Activated T-cell treated with anti-CD3 and anti-CD28 coated beads, Interleukin-2, amount 50 U/mL, for 48 hours (primary cell): Measurements from ENCODE around the gene DLGAP3.
"Not testable (repeated sequence)": the region's sequence is repeated elsewhere in the genome, so short reads cannot be mapped to it uniquely, and the experiment has no call there.

Experiments used
- DNase-seq, 2 experiments: peaks; one replicate each; pipeline ENCODE4 v3.0.0-alpha.2; 2020

DLGAP3 gene

DNA sequence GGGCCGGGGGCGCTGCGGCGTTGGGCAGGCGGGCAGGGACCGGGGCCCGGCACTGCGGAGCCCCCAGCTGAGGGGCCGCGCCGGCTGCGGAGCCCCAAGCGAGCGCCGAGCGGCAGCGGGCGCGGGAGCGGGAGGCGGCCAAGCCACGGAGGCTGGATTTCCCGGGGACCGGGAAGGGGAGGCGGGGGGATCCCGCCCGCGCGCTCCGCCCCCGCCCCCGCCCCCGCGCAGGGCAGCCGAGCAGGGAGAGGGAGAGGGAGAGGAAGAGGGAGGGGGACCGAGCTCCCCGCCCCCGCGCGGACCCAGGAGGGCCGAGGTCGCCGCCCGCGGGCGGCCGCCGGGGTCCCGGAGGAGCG, at the start of gene DLGAP3:
DLGAP3 (minus strand) TSS at position 154 of the 356 bp plus-strand sequence. CDS start 24,267 bp downstream, outside the sequence.
- no peak for DNase-seq

GRCh38 chr1:34978921-34979320, 49.5 kb upstream of the DLGAP3 start:
- no peak for DNase-seq

- DNase-seq: no peak
Measured at GRCh38 chr1:34977858-34978257, 48.4 kb upstream of the DLGAP3 start.

DNA sequence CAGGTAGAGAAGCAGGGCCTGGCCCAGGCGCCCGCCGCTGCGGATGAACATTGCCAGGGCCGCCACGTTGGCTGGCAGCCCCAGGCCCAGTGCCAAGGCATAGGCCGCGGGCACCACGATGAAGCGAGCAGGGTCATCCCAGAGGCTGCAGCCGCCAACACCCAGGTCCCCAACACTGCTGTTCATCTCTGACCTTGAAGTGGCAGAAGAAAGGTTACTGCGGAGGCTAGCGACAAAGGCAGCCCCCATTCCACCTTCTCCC, 47.7 kb upstream of the DLGAP3 start:
- no peak for DNase-seq

- no peak for DNase-seq
Measured at GRCh38 chr1:34976384-34977209, 47.1 kb upstream of the DLGAP3 start.

DNA sequence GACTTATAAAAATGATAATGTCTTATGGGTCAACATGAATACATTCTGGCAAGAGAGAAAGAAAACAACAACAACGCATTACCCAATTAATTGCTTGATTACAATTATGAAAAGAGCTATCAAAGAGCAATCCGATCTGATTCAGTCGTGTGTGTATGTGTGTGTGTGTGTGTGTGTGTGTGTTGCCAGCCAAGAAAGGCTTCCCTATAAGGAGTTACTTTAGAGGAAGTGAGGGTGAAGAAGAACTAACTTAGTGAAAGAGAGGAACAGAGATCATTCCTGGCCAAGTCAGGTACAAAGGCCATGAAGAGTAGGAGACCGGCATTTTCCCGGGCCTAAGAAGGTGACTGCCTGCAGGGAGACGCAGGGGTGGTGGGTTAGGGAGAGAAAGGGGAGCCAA, 46.3 kb upstream of the DLGAP3 start:
- no peak for DNase-seq

GRCh38 chr1:34975338-34975737, 45.9 kb upstream of the DLGAP3 start:
- no peak for DNase-seq

GRCh38 chr1:34974626-34975025, 45.2 kb upstream of the DLGAP3 start:
- no peak for DNase-seq

DNA sequence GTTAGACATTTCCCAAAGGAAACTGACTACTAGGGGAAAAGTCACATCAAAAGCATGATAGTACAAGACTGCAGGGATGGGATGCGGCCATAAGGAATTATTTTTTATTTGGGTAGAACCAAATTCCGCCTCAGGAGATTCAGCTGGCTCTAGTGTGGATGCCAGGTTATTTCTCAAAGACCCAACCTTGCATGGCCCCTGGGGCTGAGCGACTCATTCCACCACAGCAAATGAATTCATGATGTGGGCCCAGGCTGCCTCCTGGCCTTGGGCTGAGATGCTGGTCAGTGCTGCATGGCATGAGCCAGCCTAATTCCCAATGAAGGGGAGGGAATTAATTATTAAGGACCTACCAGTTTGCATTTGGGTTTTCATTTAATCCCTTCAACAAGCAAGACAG, 43.9 kb upstream of the DLGAP3 start:
- no peak for DNase-seq

- no peak for DNase-seq
Measured at GRCh38 chr1:34970829-34971228, 41.4 kb upstream of the DLGAP3 start.

DNA sequence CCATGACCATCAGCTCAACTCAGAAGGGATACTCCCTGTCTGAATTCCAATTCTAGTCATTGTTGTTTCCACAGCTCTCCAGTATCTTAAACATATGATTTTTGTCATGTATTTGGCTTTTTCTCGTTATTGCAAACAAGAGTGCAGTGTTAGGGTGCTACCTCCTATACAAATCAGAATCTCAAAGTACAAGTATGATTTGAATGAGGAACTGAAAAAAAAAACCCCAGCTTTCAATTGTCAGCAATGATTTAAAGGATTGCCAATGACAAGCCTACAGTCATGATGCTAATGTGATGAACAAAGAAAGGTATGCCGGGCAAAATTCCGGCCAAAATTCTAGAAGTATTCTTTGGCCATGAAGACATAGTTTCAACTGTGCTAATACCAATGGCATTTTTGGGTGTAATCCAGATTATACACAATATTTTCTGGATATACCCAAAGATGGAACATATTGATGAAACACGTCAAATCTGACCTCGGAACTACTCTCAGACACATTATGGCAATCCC, 40.8 kb upstream of the DLGAP3 start:
- no peak for DNase-seq

- DNase-seq: not testable (repeated sequence)
Measured at GRCh38 chr1:34968297-34968696, 38.8 kb upstream of the DLGAP3 start.

DNA sequence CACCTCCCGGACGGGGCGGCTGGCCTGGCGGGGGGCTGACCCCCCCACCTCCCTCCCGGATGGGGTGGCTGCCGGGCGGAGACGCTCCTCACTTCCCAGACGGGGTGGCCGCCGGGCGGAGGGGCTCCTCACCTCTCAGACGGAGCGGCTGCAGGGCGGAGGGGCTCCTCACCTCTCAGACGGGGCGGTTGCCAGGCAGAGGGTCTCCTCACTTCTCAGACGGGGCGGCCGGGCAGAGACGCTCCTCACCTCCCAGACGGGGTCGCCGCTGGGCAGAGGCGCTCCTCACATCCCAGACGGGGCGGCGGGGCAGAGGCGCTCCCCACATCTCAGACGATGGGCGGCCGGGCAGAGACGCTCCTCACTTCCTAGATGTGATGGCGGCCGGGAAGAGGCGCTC, 38.2 kb upstream of the DLGAP3 start:
- DNase-seq: not testable (repeated sequence)

DNA sequence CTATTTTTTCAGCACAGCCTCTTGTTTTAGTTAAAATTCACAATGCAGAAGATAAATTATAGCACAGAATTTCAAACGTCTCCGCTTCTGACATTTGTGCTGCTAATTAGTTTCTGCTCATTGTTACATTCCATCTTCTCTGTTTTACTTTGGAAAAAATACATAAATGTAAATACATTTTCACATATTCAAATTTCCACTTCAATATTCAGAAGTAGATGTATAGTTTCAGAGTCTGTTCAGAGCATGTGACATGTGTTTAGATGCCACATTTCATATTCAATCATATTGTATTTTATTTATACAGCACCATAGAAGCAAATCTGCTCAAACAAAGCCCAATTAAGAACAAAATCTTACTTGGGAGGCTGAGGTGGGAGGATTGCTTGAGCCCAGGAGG, 36.1 kb upstream of the DLGAP3 start:
- no peak for DNase-seq

DNA sequence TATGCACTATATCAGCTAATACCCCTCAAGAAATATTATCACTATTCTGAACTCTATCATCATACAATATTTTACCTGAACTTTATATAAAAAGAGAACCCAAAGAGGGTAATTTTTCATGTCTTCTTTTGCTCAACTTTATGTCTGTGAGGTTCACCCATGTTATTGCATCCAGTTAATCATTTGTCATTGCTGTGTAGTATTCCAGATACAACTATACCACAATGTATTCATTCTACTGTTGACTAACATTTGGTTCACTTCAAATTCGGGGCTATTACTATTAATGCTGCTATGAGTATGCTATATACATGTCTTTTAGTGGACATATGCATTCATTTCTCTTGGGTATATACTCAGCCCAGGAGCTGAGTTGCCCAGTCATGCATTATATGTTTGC, 21.0 kb upstream of the DLGAP3 start:
- DNase-seq: no peak

DNA sequence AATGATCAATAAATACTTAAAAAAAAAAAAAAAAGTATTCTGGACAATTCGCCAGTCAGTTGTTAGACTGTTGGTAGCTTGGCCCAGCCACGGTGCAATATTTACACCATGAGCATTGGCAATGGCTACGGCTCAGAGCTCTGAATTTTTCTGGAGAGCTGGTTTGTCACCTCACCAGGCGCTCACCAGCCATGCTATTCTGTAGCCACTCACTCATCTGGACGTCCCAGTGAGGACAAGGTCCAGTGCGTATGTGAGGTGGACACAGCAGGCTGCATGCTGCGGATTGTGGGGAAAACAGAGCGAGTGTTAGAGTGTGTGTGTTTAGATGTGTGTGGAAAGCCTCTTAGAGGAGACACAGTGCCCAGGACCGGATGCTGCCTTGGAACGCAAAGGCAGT, 19.3 kb upstream of the DLGAP3 start:
- not testable (repeated sequence) for DNase-seq

- not testable (repeated sequence) for DNase-seq
Measured at GRCh38 chr1:34947641-34948314, 18.3 kb upstream of the DLGAP3 start.

DNA sequence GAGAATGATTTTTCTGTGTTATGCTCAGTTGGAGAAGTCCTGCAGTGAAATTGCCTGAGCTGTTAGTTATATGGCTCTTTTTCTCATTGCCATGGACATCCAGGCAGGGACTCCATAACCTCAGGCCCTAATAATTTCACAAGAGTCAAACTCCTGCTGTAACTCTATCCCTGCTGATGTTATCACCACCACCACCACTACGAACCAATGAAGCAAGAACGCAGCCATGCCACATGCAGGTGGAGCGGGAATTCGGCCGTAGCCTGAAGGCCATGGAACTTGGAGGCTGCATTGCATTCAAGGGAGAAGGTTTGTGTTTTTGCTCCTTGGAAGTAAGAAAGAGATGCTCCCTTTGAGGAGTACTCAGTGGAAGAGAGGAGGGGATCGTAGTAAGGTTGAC, 16.8 kb upstream of the DLGAP3 start:
- DNase-seq: no peak

GRCh38 chr1:34941798-34942197, 12.3 kb upstream of the DLGAP3 start:
- not testable (repeated sequence) for DNase-seq

GRCh38 chr1:34930702-34931071, 1.2 kb upstream of the DLGAP3 start:
- no peak for DNase-seq

DNA sequence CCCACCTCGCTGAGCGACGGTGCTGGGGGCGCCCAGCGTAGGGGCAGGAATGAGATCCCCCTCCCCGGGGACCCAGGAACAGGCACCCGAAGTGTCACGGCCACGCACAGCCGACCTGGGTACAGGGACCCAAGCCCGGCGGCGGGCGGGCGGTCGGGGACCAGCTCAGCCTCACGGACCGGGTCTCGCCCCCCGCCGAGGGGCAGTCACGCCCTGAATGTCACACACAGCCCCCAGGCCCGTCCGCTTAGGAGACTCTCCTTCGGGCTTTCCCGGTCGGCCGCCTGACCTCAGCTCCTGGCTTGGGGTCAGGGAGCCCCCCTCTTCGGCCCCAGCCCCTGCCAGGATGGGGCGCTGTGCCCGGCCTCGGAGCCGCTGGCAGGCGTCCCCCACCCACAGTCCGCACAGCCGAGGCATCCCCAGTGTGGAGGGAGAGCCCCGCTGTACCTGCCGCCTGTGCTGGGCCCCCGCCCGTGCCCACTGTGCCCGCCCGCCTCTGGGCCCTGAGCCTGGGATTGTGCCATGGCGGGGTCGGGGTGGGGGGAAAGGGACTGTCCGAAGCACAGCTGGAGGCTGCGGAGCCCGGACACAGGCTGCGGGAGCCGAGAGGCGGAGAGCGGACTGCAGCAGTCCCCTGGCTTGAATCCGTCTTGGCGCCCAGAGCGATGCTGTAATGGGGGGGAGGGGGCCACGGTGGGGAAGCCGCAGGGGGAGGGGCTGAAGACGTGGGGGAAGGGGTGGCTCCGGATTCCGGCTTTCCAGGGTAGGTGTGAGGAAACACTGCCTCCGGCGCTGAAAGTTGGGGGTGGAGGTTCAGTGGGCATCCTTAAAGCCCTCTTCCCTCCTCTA, 627 bp upstream of the DLGAP3 start:
- DNase-seq: no peak

GRCh38 chr1:34928699-34929496, 552 bp downstream of the DLGAP3 start:
- no peak for DNase-seq
